Activated naive CD4-positive, alpha-beta T cell treated with anti-CD3 and anti-CD28 coated beads, Interleukin-2, amount 10 ng/mL, durations not matched to agents 7 days and 5 days (primary cell): ENCODE measurements around the gene LYPD6.

ENCODE experiments used
- CTCF ChIA-PET: fragments of 350-600 bp; sonication (Branson Sonifier 250); formaldehyde crosslinking; loops from one replicate; lab custom pipeline; 2021; ENCODE audit warnings: antibody characterized with exemption; lab: Charles Lee
- DNase-seq: peaks from one replicate; pipeline ENCODE4 v3.0.0-alpha.2; 2020
- H3K27ac Mint-ChIP-seq: one replicate; pipeline ENCODE4 v1.8.0; 2021; ENCODE audit warnings: mild to moderate bottlenecking, moderate library complexity, mixed read lengths
- H3K27me3 Mint-ChIP-seq: one replicate; pipeline ENCODE4 v1.8.0; 2021; ENCODE audit warnings: mild to moderate bottlenecking, mixed read lengths
- H3K36me3 Mint-ChIP-seq: one replicate; pipeline ENCODE4 v1.8.0; 2021; ENCODE audit warnings: mixed read lengths
- H3K4me1 Mint-ChIP-seq: one replicate; pipeline ENCODE4 v1.8.0; 2021; ENCODE audit warnings: mixed read lengths
- H3K4me3 Mint-ChIP-seq: one replicate; pipeline ENCODE4 v1.8.0; 2021; ENCODE audit warnings: mild to moderate bottlenecking, moderate library complexity, mixed read lengths
- H3K9me3 Mint-ChIP-seq: one replicate; pipeline ENCODE4 v1.8.0; 2021; ENCODE audit warnings: mixed read lengths

LYPD6 gene

GRCh38 chr2:149507974-149508373 is 177.6 kb downstream of the LYPD6 start:
- Mint-ChIP-seq H3K36me3 (no peaks in the 10 kb centered on the region), H3K27ac (no peak overlapping the region), H3K4me3 (no peak overlapping the region), H3K9me3 (no peaks in the 10 kb centered on the region), H3K4me1 (no peaks in the 10 kb centered on the region), H3K27me3 (peaks cover 4% of the 10 kb centered on the region)
- CTCF ChIA-PET: no interaction called here
- no peak for DNase-seq

- no peaks in the 10 kb centered on the region for H3K9me3 Mint-ChIP-seq
- H3K27me3 Mint-ChIP-seq: no peaks in the 10 kb centered on the region
- no peak overlapping the region for H3K27ac Mint-ChIP-seq
- H3K36me3 Mint-ChIP-seq: no peaks in the 10 kb centered on the region
- DNase-seq: no peak
- no peak overlapping the region for H3K4me3 Mint-ChIP-seq
- CTCF ChIA-PET: no interaction called here
- no peaks in the 10 kb centered on the region for H3K4me1 Mint-ChIP-seq
Observed at GRCh38 chr2:149513461-149513860, 183.1 kb downstream of the LYPD6 start.
